Skin of body (tissue), 2 donors: ENCODE measurements around the gene ERMARD. TPM values are rescaled to one million over a fixed set of nuclear protein-coding genes. Genes with fewer than 3 reads are reported as not detected.

Source experiments
- DNase-seq: peaks from one replicate; lab custom pipeline; 2025; lab: John Stamatoyannopoulos, UW
- total RNA-seq: library from RNA; depleted of rRNA; stranded (reverse); fragments of >200 nt; gene quantifications from one replicate; pipeline ENCODE4 v1.2.3, GENCODE V29; 2014

The ERMARD gene
- total RNA-seq, 1 donor from 2014 or later = 18.7 TPM

DNA sequence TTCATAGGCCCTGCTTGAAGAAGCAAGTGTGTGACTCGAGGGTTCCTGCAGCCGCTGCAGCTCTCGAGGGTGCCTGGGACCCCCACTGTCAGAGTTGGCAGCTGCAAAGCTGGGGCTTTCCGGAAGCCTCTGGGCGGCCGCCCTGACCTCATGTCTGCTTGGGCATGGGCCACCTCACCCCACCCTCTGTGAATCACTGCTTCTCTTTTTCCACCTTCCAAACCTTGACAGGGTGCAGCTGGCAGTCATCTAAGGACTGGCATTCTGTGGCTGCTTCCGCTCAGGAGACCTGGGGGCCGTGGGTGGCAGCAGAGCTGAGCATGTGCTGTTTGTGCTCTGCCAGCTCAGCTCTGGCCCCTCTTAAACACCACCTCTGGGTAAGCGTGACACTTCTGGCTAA lies 32.0 kb downstream of the ERMARD start:
- DNase-seq = no peak

DNA sequence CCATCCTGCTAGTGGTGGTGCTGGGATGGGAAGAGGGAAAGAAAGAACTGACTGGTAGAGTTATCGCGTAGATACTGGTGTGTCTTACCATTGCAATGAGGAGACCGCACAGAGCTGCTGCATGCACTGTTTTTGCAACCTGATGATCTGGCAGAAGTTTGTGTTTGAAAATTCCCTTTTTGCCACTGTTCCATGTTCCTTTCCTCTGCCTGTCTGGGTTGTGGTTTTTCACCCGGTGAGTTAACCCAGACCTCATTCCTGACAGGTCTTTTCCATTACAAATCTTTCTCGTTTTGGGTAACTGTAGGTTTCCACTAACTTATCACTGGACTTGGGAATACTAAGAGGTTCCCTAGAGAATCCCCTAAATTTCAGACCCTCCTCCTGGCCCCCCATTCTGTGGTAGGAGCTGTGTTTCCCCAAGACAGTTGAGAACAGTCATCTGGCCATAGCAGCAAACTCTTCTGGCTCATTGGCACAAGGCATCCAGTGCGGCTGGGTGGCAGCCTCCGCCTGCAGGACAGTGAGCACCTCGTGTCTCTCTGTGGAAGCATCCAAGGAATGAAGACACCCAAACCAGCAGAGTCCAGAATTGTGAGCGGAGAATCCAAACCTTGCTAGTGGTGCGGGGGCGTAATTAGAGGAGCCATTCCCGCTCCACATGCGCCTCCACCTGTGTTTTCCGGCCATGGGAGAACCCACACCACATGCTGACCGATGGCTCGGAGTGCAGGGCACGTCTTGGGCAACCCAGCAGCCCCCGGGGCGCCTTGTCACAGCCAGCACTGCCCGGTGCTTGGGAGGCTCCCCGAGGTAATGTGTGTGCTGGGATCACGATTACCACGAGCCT lies 32.8 kb downstream of the ERMARD start:
- DNase-seq = no peak

DNA sequence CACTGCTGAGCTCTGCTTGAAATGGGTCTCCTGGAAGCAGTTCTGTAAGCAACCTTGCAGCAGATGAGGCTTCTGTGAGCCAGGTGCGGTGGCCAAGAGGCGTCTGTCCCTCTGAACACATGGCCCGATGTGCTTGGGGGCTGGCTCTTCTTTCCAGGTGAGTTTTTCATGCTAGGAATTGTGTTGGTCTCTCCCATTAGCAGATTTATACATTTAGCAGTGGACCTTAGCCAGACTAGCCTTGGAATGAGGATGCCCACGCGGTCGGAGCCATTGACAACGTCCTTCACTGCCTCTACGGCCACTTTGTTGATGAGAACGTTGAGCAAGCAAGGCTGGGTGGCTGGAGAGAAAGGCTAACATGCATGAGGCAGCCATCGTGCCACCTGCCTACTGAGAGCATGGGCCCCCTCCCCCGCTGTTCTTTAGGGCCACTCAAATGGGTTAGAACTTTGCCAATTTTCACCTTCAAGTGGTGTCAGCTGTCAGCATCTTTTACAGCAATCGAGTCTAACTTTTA lies 33.5 kb downstream of the ERMARD start:
- DNase-seq = no peak

DNA sequence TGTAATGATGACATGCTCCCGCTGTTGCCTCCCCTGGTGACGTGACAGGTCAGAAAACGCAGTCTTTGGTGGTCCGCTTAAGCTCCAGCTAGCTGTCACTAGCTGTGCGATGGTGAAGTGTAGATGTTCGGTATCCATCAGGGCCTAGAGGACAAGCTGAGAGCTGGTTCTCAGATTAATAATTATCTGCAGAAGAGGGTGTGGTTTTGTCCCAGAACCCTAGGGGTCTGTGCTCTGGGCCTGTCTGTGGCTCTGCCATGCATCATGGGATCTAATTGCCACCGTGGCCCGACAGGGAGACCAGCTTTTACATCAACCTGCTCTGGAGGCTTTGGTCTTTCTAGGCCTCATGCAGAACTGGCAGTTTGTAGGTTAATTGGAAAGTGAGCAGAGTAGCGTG lies 34.1 kb downstream of the ERMARD start:
- no peak for DNase-seq

DNA sequence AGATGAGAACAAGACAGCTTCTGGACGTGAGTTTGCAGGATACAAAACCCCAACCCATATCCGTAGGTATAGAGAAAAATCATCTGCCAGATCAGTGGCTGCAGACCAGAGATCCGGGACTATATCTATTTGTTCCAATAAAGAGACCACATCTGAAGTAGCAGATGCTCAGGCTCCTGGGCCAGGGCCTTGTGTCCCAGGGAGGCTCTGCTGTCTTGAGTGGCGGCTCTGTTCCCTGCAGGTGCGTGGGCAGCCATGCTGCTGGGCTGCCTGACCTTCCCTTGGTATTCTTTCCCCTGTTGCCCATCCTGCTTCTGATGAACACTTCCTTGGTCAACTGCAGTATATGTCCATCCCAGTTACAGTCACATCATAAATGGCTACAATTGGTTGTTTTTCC lies 34.9 kb downstream of the ERMARD start:
- no peak for DNase-seq

DNA sequence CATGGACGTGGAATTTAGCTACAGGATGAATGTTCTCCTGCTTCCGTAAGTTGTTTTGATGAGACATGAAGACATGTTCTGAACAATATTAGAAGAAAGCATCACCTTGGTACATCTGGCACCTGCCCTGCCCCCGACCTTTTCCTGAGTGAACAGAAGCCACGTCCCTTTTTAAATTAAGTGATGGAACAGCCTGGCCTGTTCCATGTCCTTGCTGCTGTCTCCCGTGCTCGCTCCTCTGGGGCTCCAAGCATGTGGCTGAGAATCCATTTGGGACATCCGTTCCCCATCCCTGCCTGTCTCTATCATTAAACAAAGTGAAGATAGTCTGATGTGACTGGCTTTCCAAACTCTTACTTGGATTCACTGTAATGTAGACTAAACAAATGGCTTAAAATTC lies 36.4 kb downstream of the ERMARD start:
- DNase-seq = no peak

DNA sequence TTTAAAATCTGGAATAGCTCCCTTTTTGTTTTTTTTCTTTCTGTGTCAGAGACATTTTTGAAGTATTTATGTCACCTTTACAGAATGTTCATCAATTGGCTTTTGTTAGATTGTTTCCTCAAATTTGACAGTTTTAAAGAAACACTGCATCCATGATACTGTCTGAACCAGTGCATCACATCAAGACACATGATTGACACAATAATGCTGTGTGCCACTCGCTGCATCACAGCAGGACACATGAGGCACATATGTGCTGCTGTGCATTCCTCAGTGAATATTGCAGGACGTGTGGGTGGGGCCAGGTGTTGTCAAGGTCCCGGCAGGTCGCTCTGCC lies 37.4 kb downstream of the ERMARD start:
- DNase-seq = no peak

DNA sequence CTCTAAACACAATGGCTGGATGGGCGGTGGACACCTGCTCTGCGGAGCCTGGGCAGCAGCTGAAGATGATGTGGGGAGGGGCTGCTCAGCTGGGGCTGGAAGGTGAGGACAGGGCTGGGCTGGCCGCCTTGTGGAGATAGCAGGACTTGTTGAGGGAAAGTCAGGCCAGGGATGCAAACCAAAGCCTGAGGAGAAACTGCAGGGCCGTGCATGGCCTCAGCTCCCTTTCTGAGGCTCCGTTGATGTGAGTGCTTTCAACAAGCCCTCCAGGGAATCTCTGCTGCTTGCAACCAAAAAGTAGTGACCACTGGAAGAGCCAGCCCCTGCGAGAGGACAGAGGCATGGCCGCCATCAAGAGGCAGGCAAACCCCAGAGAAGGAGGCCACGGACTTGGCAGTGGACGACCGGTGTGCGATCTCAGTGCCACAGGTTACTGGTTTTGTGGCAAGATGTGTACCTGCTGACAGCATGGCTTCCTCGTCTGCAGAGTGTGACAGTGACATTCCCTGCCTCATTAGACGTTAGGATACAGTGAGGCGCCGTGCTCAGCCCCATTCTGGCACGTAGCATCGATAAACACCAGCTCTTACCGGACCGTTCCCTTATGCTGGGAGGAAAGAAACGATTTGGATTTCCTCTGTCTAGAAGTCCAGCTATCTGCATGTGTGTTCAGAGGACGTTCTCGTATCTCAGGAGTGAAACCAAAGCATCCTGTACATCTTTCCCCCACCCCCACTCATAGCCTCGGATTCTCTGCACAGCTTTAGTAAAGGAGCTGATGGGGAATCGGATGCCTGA lies 37.9 kb downstream of the ERMARD start:
- DNase-seq = no peak

DNA sequence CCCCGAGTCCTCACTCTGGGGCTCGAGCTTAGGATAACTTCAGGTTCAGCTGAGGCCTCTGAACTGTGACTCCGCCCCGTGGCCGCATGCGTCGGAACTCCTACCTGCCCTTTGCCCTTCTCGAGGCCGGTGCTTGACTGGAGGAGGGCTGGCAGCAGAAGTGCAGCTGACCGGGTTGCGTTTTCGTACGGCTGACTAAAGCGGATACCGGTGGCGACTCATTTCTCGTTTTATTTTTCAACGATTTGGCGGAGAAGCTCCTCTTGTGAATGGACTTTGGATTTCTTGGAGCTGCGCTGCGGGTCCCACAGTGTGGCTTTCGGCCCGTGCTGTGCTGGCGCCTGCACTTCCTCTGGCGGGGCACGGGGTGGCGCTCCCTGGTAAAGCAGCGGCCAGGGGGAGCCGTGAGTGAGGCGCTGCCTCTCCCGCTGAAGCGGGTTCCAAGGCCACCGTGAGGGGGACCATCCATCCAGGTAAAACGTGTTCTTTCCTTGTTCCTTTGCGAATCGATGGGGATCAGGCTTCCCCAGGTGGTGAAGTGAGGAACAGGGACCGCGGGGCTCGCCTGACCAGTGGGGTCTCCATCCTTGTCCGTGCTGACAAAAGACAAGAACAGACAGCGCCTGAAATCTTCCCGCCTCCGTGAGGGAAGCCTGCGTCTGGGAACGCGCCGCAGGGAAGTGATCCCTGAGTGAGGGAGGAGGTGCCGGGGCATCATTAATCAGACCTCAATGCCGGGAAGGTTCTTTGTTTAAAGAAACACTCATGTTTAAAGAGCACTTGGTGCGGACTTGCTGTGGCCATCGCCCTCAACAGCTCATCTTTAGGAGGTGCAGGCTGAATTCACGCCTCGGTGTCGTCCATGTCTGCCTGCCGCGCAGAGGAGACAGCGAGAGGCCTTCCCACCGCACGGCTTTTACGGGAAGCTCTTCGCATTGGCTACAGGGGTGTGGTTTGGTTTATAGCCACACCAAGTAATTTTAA lies 38.8 kb downstream of the ERMARD start:
- DNase-seq = peak; percentile 57

DNA sequence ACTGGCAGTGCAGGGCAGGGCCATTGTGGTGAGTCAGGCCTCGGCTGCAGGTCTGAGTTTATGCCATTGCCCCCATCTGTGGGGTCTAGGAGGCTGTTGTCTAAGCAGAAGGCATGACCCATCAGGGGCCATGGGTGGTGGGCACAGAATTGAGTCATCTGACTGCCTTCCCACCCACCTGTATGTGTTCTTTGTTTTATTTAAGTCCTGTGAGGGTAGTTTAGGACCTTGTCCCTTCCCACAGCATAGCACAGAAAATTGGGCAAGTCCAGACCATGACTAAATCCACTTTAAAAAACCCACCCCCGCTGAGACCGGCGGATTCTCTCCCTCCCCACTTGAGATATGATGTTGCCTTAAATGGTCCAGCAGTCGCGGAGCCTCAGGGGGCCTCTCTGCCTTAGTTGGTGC lies 40.3 kb downstream of the ERMARD start:
- DNase-seq = no peak

DNA sequence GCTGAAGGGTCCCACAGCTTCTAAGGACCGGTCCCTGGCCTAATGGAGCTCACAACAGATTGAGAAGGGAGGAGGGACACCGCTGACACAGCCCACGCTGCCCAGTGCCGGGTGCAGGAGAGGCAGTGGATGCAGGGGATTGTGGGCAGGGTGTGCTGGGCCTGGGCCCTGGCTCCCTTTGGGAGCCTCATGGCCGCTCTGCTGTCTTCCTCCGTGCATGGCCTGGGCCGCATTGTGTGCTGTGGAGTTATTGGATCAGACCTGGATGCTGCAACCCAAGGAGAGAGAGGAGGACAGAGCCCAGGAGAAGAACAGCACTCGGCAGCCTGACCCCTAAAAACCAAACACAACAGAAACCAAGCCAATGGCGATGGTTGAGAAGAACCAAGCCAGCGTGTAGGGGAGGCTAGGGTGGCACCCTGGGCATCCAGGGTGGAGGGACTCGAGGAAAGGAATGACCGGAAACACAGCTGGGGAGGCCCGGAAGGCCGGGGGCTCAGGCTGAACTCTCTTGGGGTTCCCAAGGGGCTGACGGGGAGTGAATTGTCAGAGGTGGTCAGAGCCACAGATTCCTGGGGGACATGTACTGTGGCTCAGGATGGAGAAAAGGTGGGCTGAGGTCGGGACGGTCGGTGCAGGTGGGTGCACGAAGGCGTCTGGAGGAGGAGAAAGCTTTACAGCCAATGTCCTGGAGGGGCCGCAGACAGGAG lies 41.0 kb downstream of the ERMARD start:
- no peak for DNase-seq

DNA sequence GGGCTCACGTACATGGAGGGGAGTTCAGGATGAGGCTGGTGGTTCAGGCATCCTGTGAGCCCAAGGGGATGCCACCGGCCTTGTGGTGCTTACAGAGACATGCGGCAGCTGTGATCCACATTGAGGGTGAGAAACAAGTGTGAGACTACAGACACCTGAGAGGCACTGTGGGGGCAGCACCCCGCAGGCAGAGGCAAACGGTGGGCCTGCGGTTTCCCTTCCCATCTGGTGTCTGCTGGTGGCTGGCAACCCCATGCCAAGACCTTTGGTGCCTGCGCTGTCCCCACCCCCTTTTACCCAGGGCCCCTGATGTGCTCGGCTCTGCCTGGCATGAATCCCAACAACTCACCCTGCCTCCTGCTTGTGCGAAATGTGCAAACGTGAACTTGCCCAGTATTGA lies 42.0 kb downstream of the ERMARD start:
- DNase-seq = no peak

DNA sequence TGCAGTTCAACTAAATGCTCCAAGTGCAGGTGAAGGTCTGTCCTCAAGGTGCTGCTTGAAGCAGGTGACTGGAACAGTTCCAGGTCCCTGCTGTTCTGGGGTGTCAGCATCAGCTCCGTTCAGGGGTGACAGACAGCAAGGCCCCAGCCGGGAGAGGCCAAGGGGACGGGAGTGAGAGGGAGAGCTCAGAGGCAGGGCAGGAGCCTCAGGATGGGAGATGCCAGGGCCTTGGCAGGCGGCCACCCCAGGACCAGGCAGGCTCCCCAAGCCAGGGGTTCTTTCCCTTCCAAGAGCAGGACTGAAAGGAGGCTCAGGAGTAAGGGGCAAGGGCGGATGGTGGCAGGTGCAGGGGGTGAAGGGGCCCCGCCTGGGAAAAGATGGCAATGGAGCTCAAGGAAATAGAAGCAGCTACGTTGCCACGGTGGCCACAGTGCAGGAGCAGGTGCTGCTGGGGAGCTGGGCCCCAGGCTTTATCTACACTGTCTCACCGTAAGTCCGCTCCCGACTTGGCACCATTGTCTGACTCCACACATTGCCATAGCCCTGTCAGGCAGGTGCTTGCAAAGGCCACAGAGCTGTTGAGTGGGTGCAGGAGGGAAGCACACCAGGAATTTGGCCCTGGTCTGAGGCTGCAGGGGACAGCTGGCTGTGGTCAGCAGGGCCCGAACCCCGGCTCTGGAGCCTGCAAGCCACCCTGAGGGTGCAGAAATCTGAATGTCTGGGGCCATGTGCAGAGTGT lies 43.1 kb downstream of the ERMARD start:
- no peak for DNase-seq

DNA sequence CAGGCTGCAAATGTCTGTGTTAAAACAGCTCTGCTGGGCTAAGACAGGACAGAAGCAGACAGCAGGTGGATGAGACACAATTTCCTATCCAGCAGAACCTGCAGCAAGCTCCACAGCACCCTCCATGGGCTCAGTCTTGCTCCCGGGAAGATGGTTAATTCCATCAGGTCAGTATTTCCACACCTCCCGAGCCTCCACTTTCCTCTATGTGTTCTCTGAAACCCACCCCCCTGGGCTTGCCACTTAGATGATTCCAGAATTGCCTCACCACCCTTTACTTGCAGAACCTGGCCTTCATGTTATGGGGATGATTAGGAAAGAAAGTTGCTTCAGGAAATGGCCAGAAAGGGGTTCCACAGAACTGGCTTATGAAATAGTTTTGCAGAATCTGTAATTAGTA lies 43.8 kb downstream of the ERMARD start:
- DNase-seq = no peak

DNA sequence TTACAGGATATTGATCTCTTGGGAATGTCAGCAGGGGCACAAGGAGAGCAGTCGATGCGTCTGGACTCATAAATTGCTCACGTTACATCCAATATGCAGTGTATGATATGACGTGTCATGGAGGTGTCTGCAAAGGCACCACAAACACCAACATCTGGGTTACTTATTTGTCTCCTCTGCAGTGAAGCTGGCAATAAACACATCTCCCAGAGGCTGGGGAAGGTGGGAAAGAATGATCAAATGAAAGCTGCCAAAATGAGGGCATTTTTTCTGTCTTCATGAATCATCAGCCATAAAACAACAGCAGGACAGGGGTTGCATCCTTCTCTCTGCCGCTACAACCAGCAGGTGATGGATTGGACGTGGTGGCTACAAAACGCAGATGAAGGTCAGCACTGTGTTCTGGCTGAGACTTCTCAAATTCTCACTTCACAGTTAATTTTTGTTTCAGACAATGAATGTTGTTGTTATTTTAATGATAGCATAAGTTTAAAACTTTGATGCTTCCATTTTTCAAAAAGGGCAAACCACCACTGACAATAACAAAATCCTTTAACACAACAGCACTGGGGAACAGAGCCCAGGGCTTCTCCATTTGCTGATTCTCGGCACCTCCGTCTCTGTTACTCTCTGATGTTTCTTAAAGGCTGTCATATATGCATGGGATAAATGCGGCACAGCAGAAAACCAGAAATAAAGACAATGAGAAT lies 47.5 kb downstream of the ERMARD start:
- no peak for DNase-seq

DNA sequence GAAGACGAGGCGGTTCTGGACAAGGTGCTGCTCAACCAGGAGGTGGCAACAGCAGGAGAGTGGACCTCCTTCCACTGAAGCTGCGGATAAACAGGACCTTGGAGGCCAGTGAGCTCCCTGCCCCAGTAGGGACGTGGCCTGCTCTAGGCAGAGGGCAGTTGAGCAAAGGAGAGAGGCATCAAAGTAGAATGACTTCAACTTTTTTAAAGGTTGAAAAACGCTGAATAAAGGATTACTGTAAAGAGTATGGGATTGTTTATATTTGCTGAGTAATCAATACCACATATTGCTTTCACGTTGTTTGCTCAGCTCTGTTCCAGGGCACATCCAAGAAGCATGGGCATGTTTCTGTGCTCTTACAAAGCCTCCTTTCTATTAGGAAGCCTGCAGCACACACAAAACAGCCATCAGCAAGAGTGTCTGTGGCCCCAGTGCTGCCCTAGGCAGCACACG lies 48.1 kb downstream of the ERMARD start:
- DNase-seq = no peak

DNA sequence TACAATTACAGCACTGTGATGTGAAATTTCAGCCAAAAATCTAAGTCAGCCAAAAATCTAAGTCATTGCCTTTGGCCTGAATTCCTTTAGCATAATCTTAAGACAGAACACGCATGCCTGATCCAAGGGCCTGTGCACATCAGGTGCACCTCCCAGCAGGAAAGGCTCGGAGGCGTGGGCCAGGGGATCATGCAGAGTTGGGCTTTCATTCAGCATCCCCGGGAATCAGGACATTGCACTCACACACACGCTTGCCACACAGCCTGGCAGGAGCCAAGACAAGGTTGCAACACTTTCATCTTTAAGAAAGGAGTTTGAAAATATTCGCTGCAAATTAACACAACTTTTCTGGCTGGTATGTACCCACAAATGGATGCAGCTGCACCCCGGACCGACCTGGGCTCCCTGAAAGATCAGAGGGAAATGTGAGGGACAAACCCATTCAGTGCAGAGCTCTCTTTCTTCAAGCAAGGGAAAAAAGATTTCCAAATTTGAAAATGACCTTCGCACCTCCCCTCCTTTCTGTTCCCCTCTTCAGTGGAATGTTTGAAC lies 48.8 kb downstream of the ERMARD start:
- no peak for DNase-seq

DNA sequence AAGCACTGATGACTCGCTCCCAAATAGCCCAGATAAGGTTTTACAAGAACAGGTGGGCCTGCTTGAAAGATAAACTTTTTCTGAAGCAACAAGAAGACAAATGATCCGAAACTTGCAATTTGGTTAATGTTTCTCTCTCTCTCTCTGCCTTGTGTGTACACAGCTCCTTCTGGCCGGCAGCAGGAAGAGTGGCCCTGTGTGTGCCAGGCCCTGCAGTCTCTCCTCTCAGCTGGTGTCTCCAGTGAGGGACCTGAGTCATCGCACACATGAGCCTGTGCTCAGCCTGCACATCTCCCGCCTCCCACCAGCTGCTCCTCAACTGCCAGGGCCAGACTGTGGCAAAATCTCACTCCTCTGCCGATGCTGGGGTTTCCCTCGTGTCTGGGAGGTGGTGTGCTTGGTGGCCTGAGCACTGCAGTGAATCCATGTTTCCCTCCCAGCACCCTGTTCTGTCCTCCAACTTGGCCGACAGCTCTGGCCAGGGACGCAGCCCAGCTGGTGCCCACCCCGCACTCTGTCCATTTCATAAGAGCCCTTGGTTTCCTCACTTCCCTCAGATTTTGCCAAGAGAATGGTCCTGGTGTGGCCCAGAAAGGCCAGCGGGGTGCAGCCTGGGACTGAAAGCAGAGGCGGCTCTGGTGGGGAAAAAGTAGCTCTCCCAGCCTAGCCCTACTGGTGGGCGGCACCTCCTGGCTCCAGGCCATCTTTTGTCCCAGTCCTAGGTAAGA lies 49.4 kb downstream of the ERMARD start:
- no peak for DNase-seq
